A673 (cell line): ENCODE results near the gene TMEM170A. TPM values are rescaled to one million over a fixed set of nuclear protein-coding genes. Genes with fewer than 3 reads are reported as not detected.

ENCODE experiments used
- BruUV-seq: library from RNA; stranded (reverse); fragments of 400-500 nt; replicated peaks from 2 replicates; lab custom pipeline; 2021; lab: Mats Ljungman, UMichigan
- CTCF ChIA-PET: fragments of 300-600 bp; sonication (Branson Sonifier 250); formaldehyde crosslinking; loops from one replicate; lab custom pipeline; 2022; ENCODE audit warnings: antibody characterized with exemption; lab: Charles Lee
- POLR2A ChIA-PET: fragments of 300-600 bp; sonication (Branson Sonifier 250); formaldehyde crosslinking; loops from one replicate; lab custom pipeline; 2022; ENCODE audit warnings: antibody characterized with exemption; ENCODE audit not compliant: low non-redundant PET; lab: Charles Lee
- DNase-seq: peaks from one replicate; pipeline ENCODE4 v3.0.0-alpha.2; 2015; ENCODE audit warnings: low spot score
- H3K27ac ChIP-seq: fragments of 200-600 bp; sonication (generic); 2 replicates; pipeline ENCODE4 v1.5.1; 2016; ENCODE audit warnings: mixed run types, low read depth, mild to moderate bottlenecking, mixed read lengths, antibody characterized with exemption, low read length; ENCODE audit not compliant: poor library complexity, severe bottlenecking
- H3K27me3 ChIP-seq: fragments of 200-600 bp; sonication (generic); replicated peaks from 2 replicates; pipeline ENCODE4 v1.6.1; 2017; ENCODE audit warnings: mixed run types, low read depth, mild to moderate bottlenecking, mixed read lengths, antibody characterized with exemption, low read length; ENCODE audit not compliant: insufficient read depth, poor library complexity
- H3K36me3 ChIP-seq: fragments of 200-600 bp; sonication (generic); 2 replicates; pipeline ENCODE4 v1.6.1; 2016; ENCODE audit warnings: mixed run types, mild to moderate bottlenecking, mixed read lengths, antibody characterized with exemption, low read length; ENCODE audit not compliant: insufficient read depth, poor library complexity, severe bottlenecking
- H3K4me1 ChIP-seq: fragments of 200-600 bp; sonication (generic); 2 replicates; pipeline ENCODE4 v1.6.1; 2017; ENCODE audit warnings: mixed run types, mild to moderate bottlenecking, mixed read lengths, antibody characterized with exemption, low read length; ENCODE audit not compliant: insufficient read depth, poor library complexity, severe bottlenecking
- H3K4me3 ChIP-seq: fragments of 200-600 bp; sonication (generic); 2 replicates; pipeline ENCODE4 v1.5.1; 2016; ENCODE audit warnings: low read depth, mixed run types, mild to moderate bottlenecking, mixed read lengths, low read length; ENCODE audit not compliant: poor library complexity, severe bottlenecking
- H3K9me3 ChIP-seq: fragments of 200-600 bp; sonication (generic); 2 replicates; pipeline ENCODE4 v1.6.1; 2016; ENCODE audit warnings: mixed run types, low read depth, mild to moderate bottlenecking, mixed read lengths, antibody characterized with exemption, low read length; ENCODE audit not compliant: poor library complexity, severe bottlenecking
- EZH2 ChIP-seq: fragments of 200-600 bp; sonication (generic); IDR thresholded peaks from 2 replicates; pipeline ENCODE4 v1.6.1; 2017; ENCODE audit warnings: borderline replicate concordance, low read depth, mild to moderate bottlenecking, mixed read lengths, antibody characterized with exemption, low read length; ENCODE audit not compliant: poor library complexity, severe bottlenecking
- intact Hi-C: fragments of 100-400 bp; cut with micrococcal nuclease; formaldehyde crosslinking; loops from one replicate; pipeline ENCODE4 v1.10.0; 2022; ENCODE audit not compliant: unreplicated experiment
- total RNA-seq: library from RNA; stranded (reverse); gene quantifications from 2 replicates; pipeline ENCODE4 v1.2.3, GENCODE V29; 2021
- TF ChIP-seq, protein P1 (sequence below): fragments of 300-800, 200-600 bp; sonication (generic); conservative IDR thresholded peaks from 2 replicates; pipeline ENCODE4 v1.5.1; 2017; ENCODE audit warnings: low read depth, mild to moderate bottlenecking, antibody characterized with exemption, low read length, moderate library complexity, mixed read lengths

The TMEM170A gene
- total RNA-seq, 1 experiment from 2014 or later: 25.9 TPM

DNA sequence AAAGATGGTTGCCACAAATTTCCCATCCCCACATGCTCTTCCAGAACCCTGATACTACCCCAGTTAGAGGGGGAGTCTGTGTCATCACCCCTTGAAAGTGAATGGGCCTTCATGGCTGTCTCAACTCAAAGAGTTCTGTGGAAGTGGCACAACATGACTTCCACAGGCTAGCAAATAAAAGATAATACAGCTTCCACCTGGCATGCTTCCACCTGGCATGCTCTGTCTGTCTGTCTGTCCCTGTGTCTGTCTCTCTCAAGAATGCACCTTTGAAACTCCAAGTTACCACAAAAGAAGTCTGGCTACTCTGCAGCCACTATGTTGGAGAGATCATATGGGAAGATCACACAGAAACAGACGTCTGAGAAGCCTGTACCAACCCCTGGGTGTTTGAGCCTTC lies 66.2 kb downstream of the TMEM170A start:
- no peak overlapping the region for H3K27ac ChIP-seq
- H3K36me3 ChIP-seq: peaks cover 14% of the 10 kb centered on the region
- no peak for TF ChIP-seq EZH2
- TF ChIP-seq, protein P1, sequence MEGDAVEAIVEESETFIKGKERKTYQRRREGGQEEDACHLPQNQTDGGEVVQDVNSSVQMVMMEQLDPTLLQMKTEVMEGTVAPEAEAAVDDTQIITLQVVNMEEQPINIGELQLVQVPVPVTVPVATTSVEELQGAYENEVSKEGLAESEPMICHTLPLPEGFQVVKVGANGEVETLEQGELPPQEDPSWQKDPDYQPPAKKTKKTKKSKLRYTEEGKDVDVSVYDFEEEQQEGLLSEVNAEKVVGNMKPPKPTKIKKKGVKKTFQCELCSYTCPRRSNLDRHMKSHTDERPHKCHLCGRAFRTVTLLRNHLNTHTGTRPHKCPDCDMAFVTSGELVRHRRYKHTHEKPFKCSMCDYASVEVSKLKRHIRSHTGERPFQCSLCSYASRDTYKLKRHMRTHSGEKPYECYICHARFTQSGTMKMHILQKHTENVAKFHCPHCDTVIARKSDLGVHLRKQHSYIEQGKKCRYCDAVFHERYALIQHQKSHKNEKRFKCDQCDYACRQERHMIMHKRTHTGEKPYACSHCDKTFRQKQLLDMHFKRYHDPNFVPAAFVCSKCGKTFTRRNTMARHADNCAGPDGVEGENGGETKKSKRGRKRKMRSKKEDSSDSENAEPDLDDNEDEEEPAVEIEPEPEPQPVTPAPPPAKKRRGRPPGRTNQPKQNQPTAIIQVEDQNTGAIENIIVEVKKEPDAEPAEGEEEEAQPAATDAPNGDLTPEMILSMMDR: no peak
- peaks cover 9% of the 10 kb centered on the region for H3K4me1 ChIP-seq
- intact Hi-C loops: no loop called here
- BruUV-seq: no TSS peak
- no peaks in the 10 kb centered on the region for H3K9me3 ChIP-seq
- no peak overlapping the region for H3K4me3 ChIP-seq
- ChIA-PET POLR2A (no interaction called here), CTCF (no interaction called here)
- H3K27me3 ChIP-seq: no peaks in the 10 kb centered on the region
- DNase-seq: no peak

DNA sequence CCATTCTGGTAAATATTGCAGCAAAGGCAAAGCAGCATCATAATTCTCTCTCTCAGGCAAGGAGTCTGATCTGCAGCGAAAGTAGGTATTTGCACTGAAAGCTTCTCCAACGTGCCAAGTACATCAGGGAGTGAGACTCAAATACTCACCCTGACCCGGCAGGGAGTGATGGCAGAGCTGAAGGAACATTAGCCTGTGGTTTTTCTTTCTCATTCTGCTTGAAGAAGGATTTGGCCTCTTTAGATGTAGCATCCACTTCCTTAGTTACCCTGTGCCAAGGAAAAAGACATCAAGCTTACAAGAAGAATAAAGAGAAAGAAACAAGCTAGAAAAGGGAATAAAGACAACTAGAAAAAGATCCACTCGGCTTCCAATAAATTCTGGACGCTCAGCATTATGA lies 69.5 kb downstream of the TMEM170A start:
- no peak for DNase-seq
- no peaks in the 10 kb centered on the region for H3K27me3 ChIP-seq
- TF ChIP-seq, protein P1: no peak
- no peak for TF ChIP-seq EZH2
- no peaks in the 10 kb centered on the region for H3K9me3 ChIP-seq
- intact Hi-C loops: no loop called here
- H3K4me1 ChIP-seq: no peaks in the 10 kb centered on the region
- H3K36me3 ChIP-seq: peaks cover 28% of the 10 kb centered on the region
- POLR2A ChIA-PET: interaction anchor here (0.6 kb wide), 1 partner anchor 160 kb away, joined by 6 read pairs; no protein-coding TSS in a partner anchor
- CTCF ChIA-PET: no interaction called here
- no TSS peak for BruUV-seq
- H3K27ac ChIP-seq: no peak overlapping the region
- no peak overlapping the region for H3K4me3 ChIP-seq

Other genes with a start within 250 kb of the TMEM170A start
- gene CTRB1, start 245.7 kb downstream of the TMEM170A start, total RNA-seq: not detected in 2 replicates
- gene BCAR1, start 213.1 kb downstream of the TMEM170A start, total RNA-seq: 42.2 and 47.3 TPM in 2 replicates
- 89.5 and 97.6 TPM in 2 replicates for gene CFDP1, start 31.2 kb downstream of the TMEM170A start, total RNA-seq
- gene CHST6, start 30.8 kb upstream of the TMEM170A start, total RNA-seq: 4.5 and 5.0 TPM in 2 replicates
- 0.33 and 0.54 TPM in 2 replicates for gene CHST5, start 71.4 kb upstream of the TMEM170A start, total RNA-seq
- gene TMEM231, start 91.6 kb upstream of the TMEM170A start, total RNA-seq: 17.3 and 19.4 TPM in 2 replicates
- 88.8 and 95.4 TPM in 2 replicates for gene GABARAPL2, start 101.7 kb upstream of the TMEM170A start, total RNA-seq
- 65.3 and 79.7 TPM in 2 replicates for gene ADAT1, start 158.6 kb upstream of the TMEM170A start, total RNA-seq
- gene KARS1, start 183.0 kb upstream of the TMEM170A start, total RNA-seq: 244 and 253 TPM in 2 replicates
- 43.0 and 48.5 TPM in 2 replicates for gene TERF2IP, start 183.1 kb upstream of the TMEM170A start, total RNA-seq
- gene CPHXL2, start 212.3 kb upstream of the TMEM170A start, total RNA-seq: not detected in 2 replicates
- gene DUXB, start 236.8 kb upstream of the TMEM170A start, total RNA-seq: not detected in 2 replicates